ENCODE measurements around the gene LYZ. TPM values are rescaled to one million over a fixed set of nuclear protein-coding genes. Genes with fewer than 3 reads are reported as not detected.

The LYZ gene
- total and polyA plus RNA-seq, 7 donors, result 3.6 to 26.7 (median 6.1) TPM

GRCh38 chr12:69386921-69387320 is 38.7 kb downstream of the LYZ start:
- ATAC-seq (no peak), DNase-seq (no peak)
- TF ChIP-seq CTCF (IDR thresholded peaks at IDR 0.05), result no peak
- Histone ChIP-seq H3K36me3 (ENCODE audit: insufficient read depth in 1 of 2, low read depth in 1 of 2) (peaks cover 0 to 5% of the 10 kb centered on the region in 2 donors), H3K9me3 (no peaks in the 10 kb centered on the region), H3K27ac (no peak overlapping the region), H3K27me3 (ENCODE audit: insufficient read depth in 3 of 3, low read length in 2 of 3) (no peaks in the 10 kb centered on the region), H3K4me1 (no peaks in the 10 kb centered on the region), H3K4me3 (no peak overlapping the region)
- WGBS, 3 donors, result 93 to 95% (median 93%) methylated on average over 2 of the region's 2 CpGs
- intact Hi-C loops (cut with DNase I), result loop anchor here in 1 of 2 donors (10.0 kb wide), 1 partner anchor 188 kb away; no protein-coding TSS in a partner anchor

- H3K4me1 ChIP-seq, result no peaks in the 10 kb centered on the region
- H3K27ac ChIP-seq, result no peak overlapping the region
- peaks cover 0 to 5% of the 10 kb centered on the region in 2 donors for H3K36me3 ChIP-seq (ENCODE audit: insufficient read depth in 1 of 2, low read depth in 1 of 2)
- WGBS, 3 donors, result 75 to 88% (median 80%) methylated on average over 1 of the region's 1 CpG
- H3K4me3 ChIP-seq, result no peak overlapping the region
- DNase-seq (no peak), ATAC-seq (no peak)
- no peaks in the 10 kb centered on the region for H3K9me3 ChIP-seq
- intact Hi-C loops (cut with DNase I), result loop anchor here in 1 of 2 donors (10.0 kb wide), 1 partner anchor 186 kb away; no protein-coding TSS in a partner anchor
- peak; percentile 53 for TF ChIP-seq CTCF (IDR thresholded peaks at IDR 0.05)
- no peaks in the 10 kb centered on the region for H3K27me3 ChIP-seq (ENCODE audit: insufficient read depth in 3 of 3, low read length in 2 of 3)
Measured at GRCh38 chr12:69388371-69388770, 40.2 kb downstream of the LYZ start.

GRCh38 chr12:69389831-69390230 is 41.6 kb downstream of the LYZ start:
- 47 to 68% (median 54%) methylated on average over 1 of the region's 1 CpG for WGBS, 3 donors
- Histone ChIP-seq H3K27ac (no peak overlapping the region), H3K27me3 (ENCODE audit: insufficient read depth in 3 of 3, low read length in 2 of 3) (no peaks in the 10 kb centered on the region), H3K4me3 (no peak overlapping the region), H3K9me3 (no peaks in the 10 kb centered on the region), H3K4me1 (no peaks in the 10 kb centered on the region), H3K36me3 (ENCODE audit: insufficient read depth in 1 of 2, low read depth in 1 of 2) (peaks cover 0 to 5% of the 10 kb centered on the region in 2 donors)
- DNase-seq, result no peak
- no peak for ATAC-seq
- no peak for TF ChIP-seq CTCF (IDR thresholded peaks at IDR 0.05)
- intact Hi-C loops (cut with DNase I), result loop anchor here in 1 of 2 donors (10.0 kb wide), 1 partner anchor 185 kb away; no protein-coding TSS in a partner anchor

- H3K9me3 ChIP-seq, result no peaks in the 10 kb centered on the region
- WGBS, 3 donors, result 98 to 100% (median 99%) methylated on average over 1 of the region's 1 CpG
- ATAC-seq, result no peak
- no peaks in the 10 kb centered on the region for H3K27me3 ChIP-seq (ENCODE audit: insufficient read depth in 3 of 3, low read length in 2 of 3)
- DNase-seq, result no peak
- intact Hi-C loops (cut with DNase I), result no loop called here
- no peak overlapping the region for H3K27ac ChIP-seq
- no peak for TF ChIP-seq CTCF (IDR thresholded peaks at IDR 0.05)
- no peaks in the 10 kb centered on the region for H3K4me1 ChIP-seq
- H3K4me3 ChIP-seq, result no peak overlapping the region
- peaks cover 0 to 5% of the 10 kb centered on the region in 2 donors for H3K36me3 ChIP-seq (ENCODE audit: insufficient read depth in 1 of 2, low read depth in 1 of 2)
Measured at GRCh38 chr12:69392179-69392928, 44.2 kb downstream of the LYZ start.

All from psoas muscle (tissue), 8 donors.